T-helper 2 cell treated with Interferon-gamma antibody and Interleukin-4, amounts not matched to agents 100 ng/mL and 5 ng/mL, for 36 hours (primary cell): Measurements from ENCODE around the gene TSPAN10. TPM values are rescaled to one million over a fixed set of nuclear protein-coding genes. Genes with fewer than 3 reads are reported as not detected.

ENCODE experiments used
- intact Hi-C: fragments of 100-400 bp; cut with micrococcal nuclease; formaldehyde crosslinking; loops from one replicate; pipeline ENCODE4 v1.15.1; 2023
- total RNA-seq: library from RNA; stranded (reverse); gene quantifications from 2 replicates; pipeline ENCODE4 v1.2.3, GENCODE V29; 2022

Gene TSPAN10
- total RNA-seq, 1 donor from 2014 or later: 0.39 TPM

DNA sequence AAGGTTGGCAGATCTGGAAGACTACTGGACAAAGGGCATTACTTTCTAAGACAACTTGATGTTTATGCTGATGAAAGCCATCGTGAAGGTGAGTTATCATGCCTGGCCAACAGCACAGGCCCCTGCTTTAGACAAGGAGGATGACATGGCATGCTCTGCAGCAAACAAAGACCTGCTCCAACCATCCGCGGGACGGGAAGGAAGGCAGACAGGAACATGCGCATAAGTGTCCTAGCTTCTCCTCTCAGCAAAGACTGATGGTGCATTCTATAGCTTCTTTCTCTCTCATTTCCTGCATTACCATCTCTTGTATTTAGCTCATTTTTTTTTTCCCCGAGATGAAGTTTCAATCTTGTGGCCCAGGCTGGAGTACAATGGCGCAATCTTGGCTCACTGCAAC is 5.5 kb upstream of the TSPAN10 start:
- intact Hi-C loops: no loop called here

DNA sequence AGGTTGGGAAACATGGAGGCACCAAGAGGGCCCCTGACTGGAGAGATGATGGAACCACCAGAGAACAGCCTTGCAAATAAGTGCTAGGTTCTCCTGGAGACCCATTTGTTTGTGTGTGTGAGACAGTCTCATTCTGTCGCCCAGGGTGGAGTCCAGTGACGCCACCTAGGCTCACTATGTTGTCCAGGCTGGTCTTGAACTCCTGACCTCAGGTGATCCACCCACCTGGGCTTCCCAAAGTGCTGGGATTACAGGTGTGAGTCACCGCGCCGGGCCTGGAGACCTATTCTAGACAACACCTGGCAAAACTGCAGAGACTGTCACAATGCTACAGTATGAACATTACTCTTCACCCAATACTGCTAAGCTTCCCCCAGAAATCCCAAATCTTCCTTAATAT is 1.6 kb upstream of the TSPAN10 start:
- intact Hi-C loops: no loop called here

DNA sequence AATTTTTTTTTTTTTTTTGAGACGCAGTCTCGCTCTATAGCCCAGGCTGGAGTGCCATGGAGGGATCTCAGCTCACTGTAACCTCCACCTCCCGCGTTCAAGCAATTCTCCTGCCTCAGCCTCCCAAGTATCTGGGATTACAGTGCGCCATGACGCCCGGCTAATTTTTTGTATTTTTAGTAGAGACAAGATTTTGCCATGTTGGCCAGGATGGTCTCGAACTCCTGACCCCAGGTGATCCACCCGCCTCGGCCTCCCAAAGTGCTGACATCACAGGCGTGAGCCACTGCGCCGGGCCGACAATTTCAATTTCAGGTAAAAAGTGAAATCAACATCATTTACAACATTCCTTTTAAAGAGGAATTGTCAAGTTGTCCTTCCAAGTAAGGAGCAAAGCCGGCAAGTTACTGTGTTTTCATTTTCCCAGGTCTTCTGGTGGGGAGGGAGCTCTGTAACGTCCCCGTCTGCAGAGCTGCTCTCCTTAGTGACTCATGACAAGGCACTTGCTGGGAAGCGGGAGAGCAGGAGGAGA is 957 bp upstream of the TSPAN10 start:
- intact Hi-C loops: loop anchor here (2.0 kb wide), 1 partner anchor 31 kb away; the partner anchor contains the start of genes CCDC137 and OXLD1

DNA sequence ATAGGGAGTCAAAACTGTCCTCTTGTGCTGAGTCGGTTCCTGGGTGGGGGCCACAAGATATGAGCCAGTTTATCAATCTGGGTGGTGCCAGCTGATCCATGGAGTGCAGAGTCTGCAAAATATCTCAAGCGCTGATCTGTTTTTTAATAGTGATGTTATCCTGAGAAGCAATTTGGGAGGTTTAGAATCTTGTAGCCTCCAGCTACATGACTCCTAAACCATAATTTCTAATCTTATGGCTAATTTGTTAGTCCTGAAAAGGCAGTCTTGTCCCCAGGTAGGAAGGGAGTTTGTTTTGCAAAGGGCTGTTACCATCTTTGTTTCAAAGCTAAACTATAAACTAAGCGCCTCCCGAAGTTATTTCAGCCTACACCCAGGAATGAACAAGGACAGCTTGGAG is 1.7 kb downstream of the TSPAN10 start:
- intact Hi-C loops: no loop called here

DNA sequence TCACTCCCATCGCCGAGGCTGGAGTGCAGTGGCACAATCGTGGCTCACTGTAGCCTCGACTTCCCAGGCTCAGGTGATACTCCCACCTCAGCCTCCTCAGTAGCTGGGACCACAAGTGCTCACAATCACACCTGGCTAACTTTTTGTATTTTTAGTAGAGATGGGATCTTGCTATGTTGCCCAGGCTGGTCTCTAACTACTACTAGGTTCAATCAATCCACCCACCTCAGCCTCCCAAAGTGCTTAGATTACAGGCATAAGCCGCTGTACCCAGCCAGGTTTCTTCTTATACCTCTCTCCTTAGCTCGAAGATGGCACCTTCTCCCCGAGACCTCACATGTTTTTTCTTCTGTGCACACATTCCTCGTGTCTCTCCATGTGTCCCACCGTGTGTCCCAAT is 3.0 kb downstream of the TSPAN10 start:
- intact Hi-C loops: no loop called here

DNA sequence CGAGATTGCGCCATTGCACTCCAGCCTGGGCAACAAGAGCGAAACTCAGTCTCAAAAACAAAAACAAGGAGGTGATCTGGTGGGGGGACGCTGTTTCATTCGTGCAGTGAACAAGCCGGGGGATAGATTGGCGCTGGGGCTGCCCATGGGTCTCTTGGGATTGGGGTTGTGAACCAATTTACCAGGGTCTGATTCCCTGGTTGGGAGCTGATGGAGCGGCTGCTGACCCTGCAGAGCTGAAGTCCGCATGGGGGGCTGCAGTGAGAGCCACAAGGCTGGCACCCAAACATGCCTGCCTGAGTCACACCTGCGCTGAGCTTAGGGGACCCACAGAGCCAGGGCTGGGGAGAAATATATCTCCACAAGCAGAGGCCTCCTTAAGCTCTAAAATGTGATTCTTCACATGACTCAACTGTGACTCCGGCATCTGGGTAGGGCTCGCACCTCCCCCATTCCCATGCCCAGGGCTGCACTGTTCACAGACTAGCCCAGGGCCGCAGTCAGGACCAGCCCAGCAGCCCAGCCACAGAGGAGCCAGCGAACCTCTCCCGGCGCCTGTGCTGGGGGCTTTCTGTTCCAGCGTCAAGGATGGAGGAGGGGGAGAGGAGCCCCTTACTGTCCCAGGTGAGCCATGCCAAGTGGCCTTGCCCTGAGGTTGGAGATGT is 5.0 kb downstream of the TSPAN10 start:
- intact Hi-C loops: no loop called here

DNA sequence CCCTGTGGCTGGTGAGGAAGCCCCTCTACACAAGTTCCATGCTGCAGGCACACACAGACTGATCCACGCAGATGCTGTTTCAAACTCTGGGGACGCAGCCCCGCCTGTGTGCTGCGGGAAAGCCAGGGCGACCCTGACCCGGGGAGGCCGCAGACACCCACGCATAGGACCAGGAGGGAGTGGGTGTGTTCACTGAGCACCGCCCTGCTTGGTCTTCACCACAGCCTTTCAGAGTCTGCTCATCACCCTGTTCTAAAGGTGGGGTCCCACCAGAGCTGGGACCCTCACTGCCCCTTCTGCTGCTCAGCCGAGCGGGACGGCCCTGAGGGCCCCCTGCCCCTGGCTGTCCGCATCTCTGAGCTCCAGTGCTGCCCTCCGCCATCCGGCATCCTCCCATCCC is 7.5 kb downstream of the TSPAN10 start:
- intact Hi-C loops: no loop called here

DNA sequence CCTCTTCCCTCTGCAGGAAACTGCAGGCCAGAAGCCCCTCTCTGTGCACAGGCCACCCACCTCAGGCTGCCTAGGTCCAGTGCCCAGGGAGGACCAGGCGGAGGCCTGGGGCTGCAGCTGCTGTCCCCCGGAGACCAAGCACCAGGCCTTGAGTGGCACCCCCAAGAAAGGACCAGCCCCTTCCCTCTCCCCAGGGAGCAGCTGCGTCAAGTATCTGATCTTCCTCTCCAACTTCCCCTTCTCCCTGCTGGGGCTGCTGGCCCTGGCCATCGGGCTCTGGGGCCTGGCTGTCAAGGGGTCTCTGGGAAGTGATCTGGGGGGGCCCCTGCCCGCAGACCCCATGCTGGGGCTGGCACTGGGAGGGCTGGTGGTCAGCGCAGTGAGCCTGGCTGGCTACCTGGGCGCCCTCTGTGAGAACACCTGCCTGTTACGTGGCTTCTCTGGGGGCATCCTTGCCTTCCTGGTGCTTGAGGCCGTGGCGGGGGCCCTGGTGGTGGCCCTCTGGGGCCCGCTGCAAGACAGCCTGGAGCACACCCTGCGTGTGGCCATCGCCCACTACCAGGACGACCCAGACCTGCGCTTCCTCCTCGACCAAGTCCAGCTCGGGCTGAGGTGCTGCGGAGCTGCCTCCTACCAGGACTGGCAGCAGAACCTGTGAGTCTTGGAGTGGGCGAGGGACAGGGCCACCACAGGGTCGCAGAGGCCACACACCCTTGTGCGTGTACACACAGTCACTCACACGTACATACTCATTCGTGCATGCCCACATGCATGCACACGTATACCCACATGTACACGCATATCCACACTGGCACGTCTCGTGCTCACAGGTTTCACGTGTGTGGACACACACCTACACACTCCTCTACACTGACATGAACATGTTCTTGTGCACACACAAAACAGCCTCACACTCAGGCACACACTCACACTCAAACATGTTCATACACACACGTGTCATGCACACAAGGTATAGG is 8.3 kb downstream of the TSPAN10 start:
- intact Hi-C loops: no loop called here

DNA sequence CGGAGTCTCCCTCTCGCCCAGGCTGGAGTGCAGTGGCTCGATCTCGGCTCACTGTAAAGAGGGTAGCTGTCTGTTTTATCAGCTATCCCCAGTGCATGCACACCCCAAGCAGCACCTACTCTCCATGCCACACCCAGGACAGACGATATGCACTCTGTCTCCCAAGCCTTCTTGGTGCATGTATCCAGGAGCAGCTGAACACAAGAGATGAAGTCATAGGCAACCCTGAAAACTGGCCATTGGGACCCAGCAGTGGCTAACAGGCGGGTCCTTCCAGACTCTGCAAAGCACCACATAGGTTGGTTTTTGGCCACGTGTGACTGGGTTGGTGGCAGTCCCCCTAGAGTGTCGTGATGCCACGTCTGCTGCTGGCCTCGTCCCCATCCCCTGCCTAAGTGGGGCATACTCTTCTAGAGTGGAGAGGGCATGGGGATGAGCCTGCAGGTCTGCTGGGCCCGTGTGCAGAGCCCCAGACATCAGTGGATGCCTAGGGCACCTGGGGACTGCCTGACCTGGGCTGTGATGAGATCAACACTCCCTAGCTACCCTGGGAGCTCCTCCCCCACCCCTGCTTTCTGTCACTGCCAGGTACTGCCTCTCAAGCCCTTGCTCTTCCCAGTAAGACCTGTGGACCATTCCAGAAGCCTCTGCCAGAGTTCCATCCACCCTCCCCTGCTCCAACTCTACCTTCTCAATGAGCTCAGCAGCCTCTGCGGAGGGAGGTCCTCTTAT is 10.0 kb downstream of the TSPAN10 start:
- intact Hi-C loops: no loop called here

DNA sequence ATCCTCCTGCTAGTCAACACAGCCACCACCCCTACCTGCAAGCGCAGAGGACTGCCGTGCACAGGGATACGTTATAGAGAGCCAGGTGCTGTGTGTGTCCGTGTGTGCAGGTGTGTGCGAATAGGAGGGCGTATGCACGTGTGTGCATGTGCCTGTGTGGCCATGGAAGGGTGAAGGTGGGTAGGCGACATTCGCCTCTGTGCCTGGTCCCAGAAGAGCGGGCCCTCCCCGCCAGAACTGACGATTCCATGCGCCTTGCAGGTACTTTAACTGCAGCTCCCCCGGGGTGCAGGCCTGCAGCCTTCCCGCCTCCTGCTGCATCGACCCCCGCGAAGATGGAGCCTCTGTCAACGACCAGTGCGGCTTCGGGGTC is 10.6 kb downstream of the TSPAN10 start:
- intact Hi-C loops: no loop called here

DNA sequence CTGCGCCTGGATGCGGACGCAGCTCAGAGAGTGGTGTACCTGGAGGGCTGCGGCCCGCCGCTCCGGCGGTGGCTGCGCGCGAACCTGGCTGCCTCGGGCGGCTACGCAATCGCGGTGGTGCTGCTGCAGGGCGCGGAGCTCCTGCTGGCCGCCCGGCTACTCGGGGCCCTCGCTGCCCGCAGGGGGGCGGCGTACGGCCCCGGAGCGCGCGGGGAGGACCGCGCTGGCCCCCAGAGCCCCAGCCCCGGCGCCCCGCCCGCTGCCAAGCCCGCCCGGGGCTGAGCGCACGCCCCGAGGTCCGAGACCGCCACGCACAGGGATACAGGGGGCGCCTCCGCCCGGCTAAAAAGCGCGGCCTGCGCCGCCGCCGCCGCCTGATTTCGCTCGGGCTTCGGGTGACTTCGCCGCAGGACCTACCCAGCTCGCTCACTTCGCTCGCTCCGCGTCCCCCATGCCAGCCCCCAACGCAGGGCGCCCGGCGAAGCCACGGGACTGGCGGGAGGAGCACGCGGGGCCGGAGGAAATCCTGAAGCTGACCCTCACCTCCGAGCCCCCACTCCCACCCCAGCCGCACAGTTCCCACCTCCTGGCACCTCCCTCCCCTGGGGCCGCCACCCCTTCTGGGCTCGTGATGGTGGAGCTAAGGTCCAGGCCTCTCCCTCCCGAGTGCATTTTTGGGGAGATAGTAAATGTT is 11.2 kb downstream of the TSPAN10 start:
- intact Hi-C loops: no loop called here

DNA sequence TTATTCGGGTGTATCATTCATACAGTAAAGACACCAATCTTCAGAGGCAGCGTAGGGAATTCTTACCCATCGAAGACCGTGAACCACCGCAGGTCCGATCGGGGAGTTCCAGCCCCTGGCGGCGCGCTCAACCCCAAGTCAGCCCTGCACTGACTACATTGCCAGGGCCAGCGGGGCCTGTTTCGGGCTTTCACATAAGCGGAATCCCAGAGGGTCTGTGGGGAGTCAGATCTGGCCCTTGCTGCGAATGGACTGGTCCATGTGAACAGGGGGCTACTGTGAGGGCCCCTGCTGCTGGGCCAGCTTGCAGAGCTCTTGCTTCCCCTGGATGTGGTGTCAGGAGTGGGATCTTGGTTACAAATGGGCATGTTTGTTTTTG is 11.7 kb downstream of the TSPAN10 start:
- intact Hi-C loops: no loop called here

DNA sequence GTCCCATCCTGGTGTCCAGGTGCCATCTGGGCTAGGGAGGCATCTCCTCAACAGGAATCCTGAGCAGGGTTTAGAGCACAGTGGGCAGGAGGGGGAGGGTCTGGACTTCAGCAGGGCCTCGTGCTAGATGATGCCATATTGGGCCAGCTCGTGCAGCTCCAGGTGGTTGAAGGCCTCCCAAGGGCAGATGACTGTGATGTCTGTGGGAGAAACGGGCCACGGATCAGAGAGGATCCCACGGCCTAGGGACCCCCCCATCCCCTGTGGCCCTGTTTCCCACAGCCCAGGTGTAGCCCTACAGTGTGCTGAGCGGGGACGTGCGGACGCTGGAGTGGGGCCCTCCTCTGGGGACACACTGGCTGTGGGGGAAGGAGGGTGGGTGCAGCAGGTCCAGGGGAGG is 14.0 kb downstream of the TSPAN10 start:
- intact Hi-C loops: no loop called here

DNA sequence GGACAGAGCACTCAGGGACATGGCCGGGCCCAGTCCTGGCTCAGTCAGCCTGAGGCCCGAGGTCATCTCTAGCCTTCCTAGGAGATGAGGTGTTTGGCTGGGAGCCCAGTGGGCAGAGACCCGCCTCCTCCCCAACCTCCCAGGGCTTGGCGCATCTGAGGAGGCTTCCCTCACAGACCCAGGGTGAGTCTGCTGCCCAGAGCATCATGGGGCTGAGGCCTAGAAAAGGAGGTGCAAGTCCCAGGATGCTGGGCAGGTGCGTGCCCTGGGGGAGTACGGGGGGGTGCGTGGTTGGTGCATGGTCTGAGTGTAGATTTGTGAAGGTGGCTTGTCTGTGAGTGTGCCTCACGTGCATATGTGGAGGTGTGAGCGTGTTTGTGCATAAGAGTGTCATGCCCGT is 14.7 kb downstream of the TSPAN10 start:
- intact Hi-C loops: no loop called here

DNA sequence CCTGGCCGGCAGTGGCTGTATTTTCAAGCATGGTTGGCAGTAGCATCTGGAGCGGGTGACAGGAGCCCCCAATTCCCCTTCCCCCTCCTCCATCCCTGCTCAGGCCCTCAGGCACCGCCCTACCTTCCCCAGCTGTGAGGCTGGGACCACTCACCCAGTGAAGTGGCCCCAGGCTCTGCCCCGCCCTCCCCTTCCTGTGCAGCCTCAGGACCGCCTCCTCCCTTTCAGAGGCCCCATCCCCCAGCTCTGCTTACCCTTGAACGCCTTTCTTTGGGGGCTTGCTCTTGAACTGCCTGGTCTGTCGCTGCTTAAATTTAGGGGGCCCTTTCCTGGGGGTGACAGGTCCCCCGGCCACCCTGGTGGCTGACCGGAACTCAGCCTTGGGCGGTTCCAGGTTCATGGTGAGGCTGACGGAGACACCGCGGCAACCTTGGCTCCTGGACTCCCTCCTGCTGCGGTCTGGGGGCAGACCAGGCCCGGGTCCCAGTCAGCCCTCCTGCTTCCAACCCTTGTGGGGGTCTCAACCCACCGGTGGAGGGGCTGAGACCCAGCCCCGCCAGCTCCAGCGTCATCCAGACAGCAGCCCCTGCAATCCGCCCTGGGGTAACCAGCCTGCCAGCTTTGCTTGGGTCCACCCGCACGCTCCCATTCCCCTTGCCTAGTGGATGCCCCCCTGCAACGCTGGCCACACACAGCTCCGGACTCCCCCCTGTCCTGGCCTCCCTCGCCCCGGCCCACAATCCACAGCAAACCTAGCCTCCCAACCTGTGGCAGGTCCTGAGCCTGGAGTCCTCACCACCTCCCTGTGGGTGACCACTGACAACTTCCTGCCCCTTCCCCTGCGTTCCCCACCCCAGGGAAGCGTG is 16.1 kb downstream of the TSPAN10 start:
- intact Hi-C loops: no loop called here

DNA sequence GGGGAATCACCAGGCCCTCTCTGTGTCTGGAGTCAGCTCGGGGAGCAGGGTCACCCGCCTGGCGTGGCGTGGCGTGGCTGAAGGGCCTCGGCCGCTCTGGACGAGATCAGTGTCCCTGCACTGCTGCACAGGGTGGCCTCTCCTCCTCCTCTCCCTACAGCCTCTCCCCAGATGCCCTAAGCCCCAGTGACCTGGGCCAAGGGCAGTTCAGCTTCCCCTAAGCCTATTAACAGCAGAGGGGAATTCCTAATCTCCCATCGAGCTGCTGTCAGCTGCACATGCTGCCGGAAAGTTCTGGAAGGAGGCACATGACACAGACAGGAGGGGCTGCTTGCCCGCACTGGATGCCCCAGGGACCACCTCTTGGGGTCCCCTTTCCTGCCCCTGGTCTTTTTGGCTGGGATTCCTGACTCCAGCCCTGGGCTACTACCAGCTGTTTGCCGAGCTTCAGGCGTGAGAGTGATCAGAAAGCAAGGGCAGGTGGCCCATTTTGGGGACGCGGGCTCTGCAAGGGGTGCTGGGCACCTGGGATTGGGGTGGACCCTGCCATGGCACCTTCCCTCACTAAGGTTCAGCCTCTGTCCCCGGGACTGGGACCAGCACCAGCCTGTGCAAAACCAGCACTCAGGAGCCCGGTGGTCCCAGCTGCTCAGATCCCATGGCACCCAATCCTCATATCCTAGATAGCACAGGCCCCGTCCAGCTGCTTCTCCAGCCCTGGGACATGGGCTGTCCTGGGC is 18.6 kb downstream of the TSPAN10 start:
- intact Hi-C loops: no loop called here

DNA sequence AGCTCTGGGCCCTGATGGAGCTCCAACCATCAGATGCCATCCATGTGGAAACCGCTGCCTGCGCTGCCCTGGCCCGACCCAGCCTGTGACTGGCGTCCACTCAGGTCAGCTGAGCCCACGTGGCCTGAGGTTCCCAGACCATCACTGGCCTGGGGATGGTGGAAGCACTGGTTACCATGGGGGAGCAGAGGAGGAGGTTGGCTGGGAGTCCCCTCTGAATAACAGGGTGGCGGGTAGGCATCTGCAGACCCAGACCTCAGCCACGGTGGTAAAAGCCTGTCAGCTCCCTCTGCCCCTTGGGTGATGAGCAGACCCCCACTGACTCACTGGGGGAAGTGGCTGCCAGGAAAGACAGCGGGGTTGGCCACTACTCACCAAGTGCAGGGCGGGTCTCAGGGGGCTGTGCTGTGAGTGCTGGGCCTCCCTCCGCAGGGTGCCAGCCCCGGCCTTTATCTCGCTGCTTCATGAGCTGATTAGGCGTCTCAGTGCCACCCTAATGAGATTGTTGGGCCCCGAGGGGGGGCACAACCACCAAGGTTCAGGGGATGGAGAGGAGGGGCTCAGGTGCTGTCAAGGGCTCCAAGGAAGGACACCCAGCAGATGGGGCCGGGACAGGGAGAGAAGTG is 19.2 kb downstream of the TSPAN10 start, which contains the start of gene PDE6G:
Gene PDE6G (minus strand): TSS at position 425 of the 626 bp plus-strand sequence. CDS start 3,237 bp downstream, outside the sequence.
- intact Hi-C loops: no loop called here

DNA sequence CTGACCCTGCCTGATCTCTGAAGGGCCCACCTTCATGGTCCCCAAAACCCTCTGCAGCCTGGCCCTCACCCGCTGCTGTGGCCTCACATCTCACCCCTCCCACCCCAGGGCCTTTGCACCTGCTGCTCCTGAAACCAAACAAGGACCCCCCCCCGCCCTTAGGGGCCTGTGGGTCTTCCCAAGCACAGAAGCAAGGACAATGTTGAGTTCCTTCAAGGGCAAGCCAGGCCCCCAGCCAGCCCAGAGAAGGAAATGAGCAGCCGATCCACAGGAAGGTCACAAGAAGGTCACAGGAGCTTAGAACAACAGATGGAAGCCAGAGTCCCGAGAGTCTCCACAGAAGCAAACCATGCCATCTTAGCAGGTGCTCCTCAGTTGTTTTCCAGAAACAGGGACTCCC is 19.8 kb downstream of the TSPAN10 start:
- intact Hi-C loops: no loop called here

DNA sequence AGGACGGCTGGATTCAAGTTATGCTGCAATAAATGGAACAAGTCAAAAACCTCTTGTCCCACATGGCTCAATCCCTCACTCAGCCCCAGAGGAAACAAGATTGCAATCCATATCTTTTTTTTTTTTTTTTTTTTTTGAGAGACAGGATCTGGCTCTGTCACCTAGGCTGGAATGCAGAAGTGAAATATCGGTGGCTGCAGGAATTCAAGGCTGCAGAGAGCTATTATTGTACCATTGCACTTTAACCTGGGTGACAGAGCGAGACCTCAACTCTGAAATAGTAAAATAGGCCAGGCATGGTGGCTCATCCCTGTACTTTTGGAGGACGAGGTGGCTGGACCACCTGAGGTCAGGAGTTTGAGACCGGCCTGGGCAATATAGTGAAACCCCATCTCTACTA is 22.0 kb downstream of the TSPAN10 start:
- intact Hi-C loops: no loop called here
